Activated CD8-positive, alpha-beta T cell treated with anti-CD3 and anti-CD28 coated beads for 36 hours (primary cell): ENCODE measurements around the gene NLK. TPM values are rescaled to one million over a fixed set of nuclear protein-coding genes. Genes with fewer than 3 reads are reported as not detected.
"Not testable (repeated sequence)": the region's sequence is repeated elsewhere in the genome, so short reads cannot be mapped to it uniquely, and the experiment has no call there.

Experiments used
- ATAC-seq: fragments of 200-7000 bp; cut with Tn5 transposase; one replicate; pipeline ENCODE4 v1.10.0; 2021; ENCODE audit warnings: mild to moderate bottlenecking, moderate library complexity
- CTCF ChIA-PET: fragments of 350-600 bp; sonication (Branson Sonifier 250); formaldehyde crosslinking; loops from one replicate; lab custom pipeline; 2021; ENCODE audit warnings: antibody characterized with exemption; lab: Charles Lee
- POLR2A ChIA-PET: fragments of 350-600 bp; sonication (Branson Sonifier 250); formaldehyde crosslinking; loops from one replicate; lab custom pipeline; 2021; ENCODE audit warnings: antibody characterized with exemption; lab: Charles Lee
- DNase-seq: peaks from one replicate; pipeline ENCODE4 v3.0.0-alpha.2; 2020
- H3K27ac Mint-ChIP-seq: one replicate; pipeline ENCODE4 v1.8.0; 2021; ENCODE audit warnings: mild to moderate bottlenecking, mixed read lengths
- H3K27me3 Mint-ChIP-seq: one replicate; pipeline ENCODE4 v1.8.0; 2021; ENCODE audit warnings: mixed read lengths
- H3K36me3 Mint-ChIP-seq: one replicate; pipeline ENCODE4 v1.8.0; 2021; ENCODE audit warnings: low read depth, mixed read lengths
- H3K4me1 Mint-ChIP-seq: one replicate; pipeline ENCODE4 v1.8.0; 2021; ENCODE audit warnings: low read depth, mixed read lengths
- H3K4me3 Mint-ChIP-seq: one replicate; pipeline ENCODE4 v1.8.0; 2021; ENCODE audit warnings: mild to moderate bottlenecking, moderate library complexity, mixed read lengths
- H3K9me3 Mint-ChIP-seq: one replicate; pipeline ENCODE4 v1.8.0; 2021; ENCODE audit warnings: mixed read lengths
- CTCF ChIP-seq: fragments of 200-600 bp; IDR thresholded peaks from one replicate; pipeline ENCODE4 v1.8.0; 2022; ENCODE audit warnings: antibody characterized with exemption, mild to moderate bottlenecking
- intact Hi-C: fragments of 100-400 bp; cut with micrococcal nuclease; formaldehyde crosslinking; loops from one replicate; pipeline ENCODE4 v1.10.0; 2022
- total RNA-seq, 2 experiments: library from RNA; stranded (reverse); gene quantifications; one replicate each; pipeline ENCODE4 v1.2.3, GENCODE V29; 2021

The NLK gene
- total RNA-seq, 2 experiments from 2014 or later: 7.3 to 7.8 TPM

- DNase-seq (peak; percentile 38), ATAC-seq (peak; percentile 60)
- H3K9me3 Mint-ChIP-seq: no peaks in the 10 kb centered on the region
- intact Hi-C loops: no loop called here
- ChIA-PET CTCF (interaction anchor here (1.3 to 1.8 kb wide), 3 partner anchors 14 to 415 kb away, joined by 3 to 4 read pairs (median 3); no protein-coding TSS in a partner anchor), POLR2A (no interaction called here)
- peaks cover 9% of the 10 kb centered on the region for H3K4me1 Mint-ChIP-seq
- no peak overlapping the region for H3K4me3 Mint-ChIP-seq
- H3K36me3 Mint-ChIP-seq: no peaks in the 10 kb centered on the region
- no peak for TF ChIP-seq CTCF
- H3K27ac Mint-ChIP-seq: no peak overlapping the region
- H3K27me3 Mint-ChIP-seq: peaks cover 46% of the 10 kb centered on the region
Measured at GRCh38 chr17:28230011-28230410, 187.5 kb downstream of the NLK start.

DNA sequence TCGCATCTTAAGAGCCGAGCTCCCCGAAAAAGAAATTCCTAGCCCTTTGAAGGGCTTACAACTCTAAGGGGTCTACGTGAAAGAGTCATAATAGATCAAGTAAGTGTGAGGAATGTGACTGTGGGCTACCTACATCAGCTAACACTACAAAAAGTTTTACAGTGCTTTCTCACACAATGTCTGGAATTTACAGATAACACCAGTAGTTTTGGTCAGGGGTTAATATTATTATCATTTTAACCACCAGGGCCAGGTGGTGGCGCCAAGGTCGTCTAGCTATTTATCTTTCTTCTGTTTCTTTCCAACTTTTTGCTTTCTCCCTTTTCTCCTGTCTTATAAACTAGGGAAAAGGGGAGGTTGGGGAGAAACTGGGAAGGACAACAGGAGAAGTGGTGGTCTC, 188.1 kb downstream of the NLK start:
- H3K4me1 Mint-ChIP-seq, H3K27ac Mint-ChIP-seq, intact Hi-C loops, H3K4me3 Mint-ChIP-seq, H3K9me3 Mint-ChIP-seq, POLR2A ChIA-PET, H3K36me3 Mint-ChIP-seq, ATAC-seq, DNase-seq: not testable (repeated sequence)
- CTCF ChIA-PET: interaction anchor here (1.3 to 1.8 kb wide), 2 partner anchors 15 to 186 kb away, joined by 3 to 4 read pairs; no protein-coding TSS in a partner anchor
- peaks cover 45% of the 10 kb centered on the region for H3K27me3 Mint-ChIP-seq

DNA sequence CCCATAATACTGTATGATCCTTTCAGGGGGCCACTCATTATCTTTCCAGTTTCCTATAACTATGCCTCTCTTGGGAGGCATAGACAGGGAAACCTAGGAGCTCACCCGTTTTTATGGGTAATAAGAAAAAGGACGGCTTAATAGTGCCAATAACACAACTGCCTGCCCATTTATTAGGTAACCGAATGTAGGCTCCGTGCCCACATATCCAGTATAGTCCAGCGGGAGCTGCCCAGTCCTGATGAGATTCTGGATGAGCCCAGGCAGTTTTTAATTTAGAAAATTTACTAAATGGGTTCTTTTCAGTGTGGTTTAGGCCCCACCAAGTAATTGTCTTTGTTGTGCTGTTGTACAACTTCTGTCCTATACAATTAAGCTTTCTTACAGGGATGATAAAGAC, 189.1 kb downstream of the NLK start:
- H3K36me3 Mint-ChIP-seq, H3K4me3 Mint-ChIP-seq, POLR2A ChIA-PET, ATAC-seq, intact Hi-C loops, DNase-seq, H3K27ac Mint-ChIP-seq, H3K9me3 Mint-ChIP-seq, H3K4me1 Mint-ChIP-seq: not testable (repeated sequence)
- peaks cover 39% of the 10 kb centered on the region for H3K27me3 Mint-ChIP-seq
- CTCF ChIA-PET: interaction anchor here (0.6 to 3.1 kb wide), 5 partner anchors 14 to 210 kb away, joined by 3 to 12 read pairs (median 4); no protein-coding TSS in a partner anchor

- POLR2A ChIA-PET: interaction anchor here (1.5 kb wide), 1 partner anchor 85 kb away, joined by 3 read pairs; the partner anchor contains the start of gene TMEM97
- H3K36me3 Mint-ChIP-seq, H3K4me3 Mint-ChIP-seq, H3K27ac Mint-ChIP-seq, H3K9me3 Mint-ChIP-seq, ATAC-seq, H3K4me1 Mint-ChIP-seq, DNase-seq, intact Hi-C loops: not testable (repeated sequence)
- peaks cover 28% of the 10 kb centered on the region for H3K27me3 Mint-ChIP-seq
- CTCF ChIA-PET: interaction anchor here (0.8 to 3.1 kb wide), 11 partner anchors 12 to 340 kb away, joined by 3 to 12 read pairs (median 4); partner anchors contain the start of genes LYRM9 and TMEM97
- peak; percentile 63 for TF ChIP-seq CTCF
Measured at GRCh38 chr17:28232966-28233870, 190.7 kb downstream of the NLK start.

- CTCF ChIA-PET: interaction anchor here (0.9 to 3.1 kb wide), 11 partner anchors 11 to 341 kb away, joined by 3 to 12 read pairs (median 4); partner anchors contain the start of genes LYRM9 and TMEM97
- ATAC-seq, H3K4me1 Mint-ChIP-seq, intact Hi-C loops, H3K4me3 Mint-ChIP-seq, H3K9me3 Mint-ChIP-seq, H3K27ac Mint-ChIP-seq, H3K36me3 Mint-ChIP-seq, DNase-seq: not testable (repeated sequence)
- H3K27me3 Mint-ChIP-seq: peaks cover 21% of the 10 kb centered on the region
- POLR2A ChIA-PET: interaction anchor here (1.5 kb wide), 1 partner anchor 85 kb away, joined by 3 read pairs; the partner anchor contains the start of gene TMEM97
Measured at GRCh38 chr17:28233872-28234856, 191.7 kb downstream of the NLK start.

DNA sequence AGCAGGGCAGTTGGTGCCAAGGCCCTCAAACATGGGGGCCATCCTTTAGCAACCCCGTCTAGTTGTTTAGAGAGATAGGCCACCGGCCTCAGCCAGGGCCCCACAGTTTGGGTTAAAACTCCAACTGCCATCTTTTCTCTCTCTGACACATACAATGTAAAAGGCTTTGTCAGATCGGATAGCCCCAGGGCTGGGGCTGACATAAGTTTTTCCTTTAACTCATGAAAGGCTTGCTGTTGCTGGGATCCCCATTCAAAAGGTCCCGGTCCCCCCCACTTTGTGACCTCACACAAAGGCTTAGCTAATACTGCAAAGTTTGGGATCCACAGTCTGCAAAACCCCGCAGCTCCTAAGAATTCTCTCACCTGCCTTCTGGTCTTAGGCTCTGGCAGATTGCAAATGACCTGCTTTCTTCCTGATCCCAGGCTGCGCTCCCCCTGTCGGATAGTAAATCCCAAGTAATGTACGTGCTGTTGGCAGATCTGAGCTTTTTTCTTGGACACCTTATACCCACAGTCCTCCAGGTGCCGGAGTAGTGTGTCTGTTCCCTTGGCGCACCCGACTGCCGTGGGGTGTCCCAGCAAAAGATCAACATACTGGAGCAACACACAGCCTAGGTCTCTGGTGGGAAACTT, 192.7 kb downstream of the NLK start:
- H3K27ac Mint-ChIP-seq, H3K9me3 Mint-ChIP-seq, H3K36me3 Mint-ChIP-seq, POLR2A ChIA-PET, DNase-seq, H3K4me3 Mint-ChIP-seq, intact Hi-C loops, H3K4me1 Mint-ChIP-seq, ATAC-seq: not testable (repeated sequence)
- peaks cover 13% of the 10 kb centered on the region for H3K27me3 Mint-ChIP-seq
- CTCF ChIA-PET: interaction anchor here (1.1 to 2.5 kb wide), 2 partner anchors 16 to 182 kb away, joined by 4 to 10 read pairs; no protein-coding TSS in a partner anchor

DNA sequence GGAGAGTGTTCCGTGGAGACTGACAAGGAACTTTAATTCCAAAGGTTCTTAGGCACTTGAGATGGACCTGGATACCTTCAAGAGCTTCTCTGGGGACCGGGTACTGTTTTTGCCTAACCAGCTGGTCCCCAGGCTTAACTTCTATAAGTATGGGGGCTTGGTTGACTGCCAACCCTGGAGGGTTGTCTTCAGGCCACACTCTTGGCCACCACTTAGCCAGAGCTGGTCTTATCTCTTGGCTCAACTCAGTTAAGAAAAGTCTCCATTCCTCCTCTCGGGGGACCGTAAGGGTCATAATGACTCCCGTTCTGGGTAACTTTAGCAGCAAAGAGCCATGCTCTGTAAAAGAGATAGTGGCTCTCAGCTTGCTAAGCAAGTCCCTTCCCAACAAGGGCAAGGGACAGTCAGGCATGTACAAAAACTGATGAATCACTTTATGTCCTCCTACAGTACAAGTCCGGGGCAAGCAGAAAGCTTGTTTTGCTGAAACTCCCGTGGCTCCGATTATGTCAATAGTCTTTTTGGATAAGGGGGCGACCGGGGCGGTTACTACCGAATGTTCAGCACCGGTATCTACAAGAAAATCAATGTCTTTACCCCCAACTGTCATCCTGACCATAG, 193.7 kb downstream of the NLK start:
- H3K4me1 Mint-ChIP-seq, H3K4me3 Mint-ChIP-seq, ATAC-seq, H3K27me3 Mint-ChIP-seq, intact Hi-C loops, H3K9me3 Mint-ChIP-seq, DNase-seq, H3K36me3 Mint-ChIP-seq, H3K27ac Mint-ChIP-seq, POLR2A ChIA-PET: not testable (repeated sequence)
- CTCF ChIA-PET: interaction anchor here (0.9 kb wide), 1 partner anchor 15 kb away, joined by 3 read pairs; no protein-coding TSS in a partner anchor

DNA sequence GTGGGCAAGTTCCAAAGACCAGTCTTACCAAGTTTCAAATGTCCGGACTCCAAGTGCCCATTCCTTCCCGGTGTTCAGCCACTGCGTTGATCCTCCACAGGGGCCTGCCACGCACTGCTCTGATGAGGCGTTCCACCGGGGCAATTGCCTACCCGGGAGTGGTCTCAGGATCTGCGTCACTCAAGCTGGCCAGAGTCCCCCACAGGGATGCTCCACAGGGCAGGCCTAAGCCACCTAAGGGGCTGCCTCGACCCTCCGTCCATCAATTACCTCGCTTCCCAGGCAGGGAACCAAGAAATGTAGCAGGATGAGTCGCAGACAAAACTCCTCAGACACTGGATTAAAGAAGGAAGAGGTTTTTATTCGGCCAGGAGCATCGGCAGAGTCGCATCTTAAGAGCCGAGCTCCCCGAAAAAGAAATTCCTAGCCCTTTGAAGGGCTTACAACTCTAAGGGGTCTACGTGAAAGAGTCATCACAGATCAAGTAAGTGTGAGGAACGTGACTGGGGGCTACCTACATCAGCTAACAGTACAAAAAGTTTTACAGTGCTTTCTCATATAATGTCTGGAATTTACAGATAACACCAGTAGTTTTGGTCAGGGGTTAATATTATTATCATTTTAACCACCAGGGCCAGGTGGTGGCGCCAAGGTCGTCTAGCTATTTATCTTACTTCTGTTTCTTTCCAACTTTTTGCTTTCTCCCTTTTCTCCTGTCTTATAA, 196.2 kb downstream of the NLK start:
- H3K9me3 Mint-ChIP-seq, CTCF ChIA-PET, H3K27me3 Mint-ChIP-seq, intact Hi-C loops, H3K36me3 Mint-ChIP-seq, DNase-seq, H3K4me3 Mint-ChIP-seq, H3K27ac Mint-ChIP-seq, H3K4me1 Mint-ChIP-seq, POLR2A ChIA-PET, ATAC-seq: not testable (repeated sequence)
